ENCODE results near the gene GNG7. TPM values are rescaled to one million over a fixed set of nuclear protein-coding genes. Genes with fewer than 3 reads are reported as not detected.

Gene GNG7
- total and polyA plus RNA-seq, 10 of the 15 experiments (the other 5 are each of a cell fraction or from before 2014, with no cell fraction given) = 1.9 to 13.6 (median 6.5) TPM

DNA sequence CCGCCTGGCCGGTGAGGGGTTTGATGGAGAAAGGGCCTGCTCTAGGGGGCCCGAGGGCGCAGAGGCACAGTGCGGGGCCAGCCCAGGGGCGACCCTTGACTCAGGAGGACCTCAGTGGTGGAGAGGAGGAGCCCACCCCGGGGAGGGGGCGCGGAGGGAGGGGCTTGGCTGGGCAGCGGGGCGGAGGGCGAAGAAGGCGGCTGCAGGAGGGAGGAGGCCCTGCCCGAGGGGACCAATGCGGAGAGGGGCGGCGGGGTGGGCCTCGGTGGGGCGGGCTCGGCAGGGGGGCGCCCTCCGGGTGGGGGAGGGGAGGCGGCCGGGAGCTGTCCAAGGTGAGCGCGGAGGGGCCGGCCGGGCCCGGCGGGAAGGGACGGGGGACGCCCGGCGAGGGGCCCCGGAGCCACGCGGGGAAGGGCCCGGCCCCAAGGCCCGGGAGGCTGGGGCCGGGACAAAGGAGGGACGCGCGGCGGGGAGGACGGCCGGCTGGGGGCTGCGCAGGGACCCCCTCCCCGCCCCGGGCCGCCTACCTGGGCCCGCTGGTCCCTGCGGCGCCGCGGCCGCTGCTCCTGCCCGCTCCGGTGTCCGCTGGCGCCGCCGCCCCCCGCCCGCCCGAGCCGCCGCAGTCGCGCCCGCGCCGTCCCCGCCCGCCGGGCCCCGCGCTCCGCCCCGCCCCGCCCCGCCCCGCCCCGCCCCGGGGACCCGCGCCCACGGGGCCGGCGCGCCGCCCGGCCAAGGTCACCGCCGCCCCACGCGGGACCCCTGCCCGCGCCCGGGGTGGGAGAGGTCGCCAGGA, 18.5 kb upstream of the GNG7 start, which contains the start of gene DIRAS1:
Gene DIRAS1 (minus strand): TSS at position 596 of the 793 bp plus-strand sequence. CDS start 3,566 bp downstream, outside the sequence.
- no peaks in the 10 kb centered on the region for H3K4me1 ChIP-seq (ENCODE audit: control insufficient read depth, insufficient read depth, low read length)
- no peaks in the 10 kb centered on the region for H4K20me1 ChIP-seq (ENCODE audit: control insufficient read depth, insufficient read depth)
- no peaks in the 10 kb centered on the region for H3K79me2 ChIP-seq (ENCODE audit: control insufficient read depth, insufficient read depth, low read length)
- intact Hi-C loops (cut with micrococcal nuclease; ENCODE audit: unreplicated experiment) = no loop called here
- no peak within 1 kb of the TSS for H3K9ac ChIP-seq (ENCODE audit: control insufficient read depth, insufficient read depth, low read length)
- TF ChIP-seq, protein P1, sequence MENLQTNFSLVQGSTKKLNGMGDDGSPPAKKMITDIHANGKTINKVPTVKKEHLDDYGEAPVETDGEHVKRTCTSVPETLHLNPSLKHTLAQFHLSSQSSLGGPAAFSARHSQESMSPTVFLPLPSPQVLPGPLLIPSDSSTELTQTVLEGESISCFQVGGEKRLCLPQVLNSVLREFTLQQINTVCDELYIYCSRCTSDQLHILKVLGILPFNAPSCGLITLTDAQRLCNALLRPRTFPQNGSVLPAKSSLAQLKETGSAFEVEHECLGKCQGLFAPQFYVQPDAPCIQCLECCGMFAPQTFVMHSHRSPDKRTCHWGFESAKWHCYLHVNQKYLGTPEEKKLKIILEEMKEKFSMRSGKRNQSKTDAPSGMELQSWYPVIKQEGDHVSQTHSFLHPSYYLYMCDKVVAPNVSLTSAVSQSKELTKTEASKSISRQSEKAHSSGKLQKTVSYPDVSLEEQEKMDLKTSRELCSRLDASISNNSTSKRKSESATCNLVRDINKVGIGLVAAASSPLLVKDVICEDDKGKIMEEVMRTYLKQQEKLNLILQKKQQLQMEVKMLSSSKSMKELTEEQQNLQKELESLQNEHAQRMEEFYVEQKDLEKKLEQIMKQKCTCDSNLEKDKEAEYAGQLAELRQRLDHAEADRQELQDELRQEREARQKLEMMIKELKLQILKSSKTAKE (IDR thresholded peaks at IDR 0.05; ENCODE audit: low read depth, poor library complexity, severe bottlenecking) = no peak
- TF ChIP-seq, protein P2, sequence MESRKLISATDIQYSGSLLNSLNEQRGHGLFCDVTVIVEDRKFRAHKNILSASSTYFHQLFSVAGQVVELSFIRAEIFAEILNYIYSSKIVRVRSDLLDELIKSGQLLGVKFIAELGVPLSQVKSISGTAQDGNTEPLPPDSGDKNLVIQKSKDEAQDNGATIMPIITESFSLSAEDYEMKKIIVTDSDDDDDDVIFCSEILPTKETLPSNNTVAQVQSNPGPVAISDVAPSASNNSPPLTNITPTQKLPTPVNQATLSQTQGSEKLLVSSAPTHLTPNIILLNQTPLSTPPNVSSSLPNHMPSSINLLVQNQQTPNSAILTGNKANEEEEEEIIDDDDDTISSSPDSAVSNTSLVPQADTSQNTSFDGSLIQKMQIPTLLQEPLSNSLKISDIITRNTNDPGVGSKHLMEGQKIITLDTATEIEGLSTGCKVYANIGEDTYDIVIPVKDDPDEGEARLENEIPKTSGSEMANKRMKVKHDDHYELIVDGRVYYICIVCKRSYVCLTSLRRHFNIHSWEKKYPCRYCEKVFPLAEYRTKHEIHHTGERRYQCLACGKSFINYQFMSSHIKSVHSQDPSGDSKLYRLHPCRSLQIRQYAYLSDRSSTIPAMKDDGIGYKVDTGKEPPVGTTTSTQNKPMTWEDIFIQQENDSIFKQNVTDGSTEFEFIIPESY (IDR thresholded peaks at IDR 0.05) = no peak
- TF ChIP-seq TBL1XR1 (IDR thresholded peaks at IDR 0.05; ENCODE audit: low read depth, low read length) (no peak), SMAD1 (IDR thresholded peaks at IDR 0.05; ENCODE audit: low read depth, partially characterized antibody) (no peak)
- TF ChIP-seq, protein P3, sequence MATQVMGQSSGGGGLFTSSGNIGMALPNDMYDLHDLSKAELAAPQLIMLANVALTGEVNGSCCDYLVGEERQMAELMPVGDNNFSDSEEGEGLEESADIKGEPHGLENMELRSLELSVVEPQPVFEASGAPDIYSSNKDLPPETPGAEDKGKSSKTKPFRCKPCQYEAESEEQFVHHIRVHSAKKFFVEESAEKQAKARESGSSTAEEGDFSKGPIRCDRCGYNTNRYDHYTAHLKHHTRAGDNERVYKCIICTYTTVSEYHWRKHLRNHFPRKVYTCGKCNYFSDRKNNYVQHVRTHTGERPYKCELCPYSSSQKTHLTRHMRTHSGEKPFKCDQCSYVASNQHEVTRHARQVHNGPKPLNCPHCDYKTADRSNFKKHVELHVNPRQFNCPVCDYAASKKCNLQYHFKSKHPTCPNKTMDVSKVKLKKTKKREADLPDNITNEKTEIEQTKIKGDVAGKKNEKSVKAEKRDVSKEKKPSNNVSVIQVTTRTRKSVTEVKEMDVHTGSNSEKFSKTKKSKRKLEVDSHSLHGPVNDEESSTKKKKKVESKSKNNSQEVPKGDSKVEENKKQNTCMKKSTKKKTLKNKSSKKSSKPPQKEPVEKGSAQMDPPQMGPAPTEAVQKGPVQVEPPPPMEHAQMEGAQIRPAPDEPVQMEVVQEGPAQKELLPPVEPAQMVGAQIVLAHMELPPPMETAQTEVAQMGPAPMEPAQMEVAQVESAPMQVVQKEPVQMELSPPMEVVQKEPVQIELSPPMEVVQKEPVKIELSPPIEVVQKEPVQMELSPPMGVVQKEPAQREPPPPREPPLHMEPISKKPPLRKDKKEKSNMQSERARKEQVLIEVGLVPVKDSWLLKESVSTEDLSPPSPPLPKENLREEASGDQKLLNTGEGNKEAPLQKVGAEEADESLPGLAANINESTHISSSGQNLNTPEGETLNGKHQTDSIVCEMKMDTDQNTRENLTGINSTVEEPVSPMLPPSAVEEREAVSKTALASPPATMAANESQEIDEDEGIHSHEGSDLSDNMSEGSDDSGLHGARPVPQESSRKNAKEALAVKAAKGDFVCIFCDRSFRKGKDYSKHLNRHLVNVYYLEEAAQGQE (IDR thresholded peaks at IDR 0.05; ENCODE audit: low read depth, low read length) = peak; percentile 66
- no peak within 1 kb of the TSS; the same call in 1 of the 2 replicates for H2AFZ ChIP-seq (ENCODE audit: control insufficient read depth, low read depth, low read length)
- peaks cover 3 to 4% of the 10 kb centered on the region in 2 experiments; a peak in 1 of 4 replicates for H3K27me3 ChIP-seq (replicated peaks in 1 of 2; ENCODE audit: control insufficient read depth in 2 of 2, insufficient read depth in 2 of 2, low read length in 1 of 2)
- BruUV-seq (replicated peaks) = no TSS peak
- WGBS (ENCODE audit: insufficient coverage, insufficient replicate concordance, low lambda C conversion rate, missing lambda C conversion rate) = 0% methylated on average over 8 of the region's 100 CpGs
- FAIRE-seq = no peak
- no peak within 1 kb of the TSS for H3K27ac ChIP-seq (ENCODE audit: control insufficient read depth, insufficient read depth)
- no peak for DNase-seq (ENCODE audit: low read depth, low spot score)
- peak within 1 kb of the TSS; percentile 17; the same call in 1 of the 2 replicates for H3K4me2 ChIP-seq (ENCODE audit: control insufficient read depth, insufficient read depth)
- in situ Hi-C loops (cut with MboI) = no loop called here
- no peaks in the 10 kb centered on the region; the same call in 2 of the 3 replicates for H3K9me3 ChIP-seq (replicated peaks; ENCODE audit: control insufficient read depth, insufficient read depth, low read length)
- SMC1A ChIA-PET (ENCODE audit: uncharacterized antibody, unreplicated experiment) = no interaction called here
- no peak within 1 kb of the TSS for H3K4me3 ChIP-seq
- CTCF ChIA-PET = interaction anchor here (2.8 kb wide), 1 partner anchor 73 kb away, joined by 5 read pairs; no protein-coding TSS in a partner anchor
- no peak for ATAC-seq
- H3K36me3 ChIP-seq (ENCODE audit: control insufficient read depth in 2 of 2, insufficient read depth in 2 of 2, low read length in 1 of 2) = no peaks in the 10 kb centered on the region
- POLR2A ChIA-PET = no interaction called here
- RAD21 ChIA-PET (ENCODE audit: unreplicated experiment) = no interaction called here

Measured in GM12878 (cell line).